ENCODE results near the gene TMC2.
A peak's percentile ranks its signal among the peaks of the same experiment; 100 is the strongest.
"Not testable (repeated sequence)": the region's sequence is repeated elsewhere in the genome, so short reads cannot be mapped to it uniquely, and the experiment has no call there.

Gene TMC2

DNA sequence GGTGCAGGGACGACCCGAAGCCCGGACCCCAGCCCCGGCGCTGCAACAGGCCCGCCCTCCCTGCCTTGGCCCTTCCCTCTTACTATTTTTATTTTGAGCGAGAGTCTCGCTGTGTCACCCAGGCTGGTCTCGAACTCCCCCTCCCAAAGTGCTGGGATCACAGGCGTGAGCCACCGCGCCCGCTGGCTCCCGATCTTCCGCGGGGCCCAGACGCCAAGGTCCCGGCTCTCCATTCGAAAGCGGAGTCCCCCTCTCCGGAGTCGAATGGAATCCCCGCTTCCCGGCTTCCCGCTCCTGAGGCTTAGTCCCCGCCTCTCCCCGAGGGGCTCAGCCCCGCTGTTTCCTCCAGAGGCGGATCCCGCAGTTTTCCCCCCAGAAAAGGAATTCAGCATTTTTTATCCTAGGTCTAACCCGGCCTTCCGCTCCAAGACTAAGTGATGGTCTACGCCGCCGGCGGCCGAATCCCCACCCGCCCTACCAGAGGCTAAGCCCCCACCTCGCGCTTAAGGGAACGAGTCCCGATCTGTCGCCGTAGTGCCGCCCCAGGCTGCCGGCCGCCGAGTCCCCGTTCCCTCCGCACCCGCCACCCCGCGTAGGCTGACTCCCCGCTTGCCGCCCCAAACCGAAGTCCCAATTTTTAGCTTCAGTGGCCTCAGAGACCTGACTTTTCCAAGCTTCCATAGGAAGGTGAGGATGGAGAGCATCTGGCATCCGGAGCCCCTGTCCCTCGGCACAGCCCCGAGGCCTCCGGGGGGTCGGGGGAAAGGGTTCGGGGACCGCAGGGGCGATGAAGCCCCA is 11.5 kb upstream of the TMC2 start:
- peak; percentile 61 for DNase-seq (ENCODE audit: low spot score)

DNA sequence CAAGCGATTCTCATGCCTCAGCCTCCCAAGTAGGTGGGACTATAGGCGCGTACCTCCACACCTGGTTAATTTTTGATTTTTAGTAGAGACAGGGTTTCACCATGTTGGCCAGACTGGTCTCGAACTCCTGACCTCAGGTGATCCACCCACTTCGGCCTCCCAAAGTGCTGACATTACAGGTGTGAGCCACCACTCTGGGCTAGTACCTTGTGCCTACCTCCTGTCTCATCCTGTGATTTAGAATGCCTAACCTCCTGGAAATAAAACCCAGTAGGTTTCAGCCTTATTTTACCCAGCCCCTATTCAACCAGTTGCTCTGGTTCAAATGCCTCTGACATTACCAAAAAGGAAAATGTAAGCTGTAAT is 10.2 kb upstream of the TMC2 start:
- DNase-seq (ENCODE audit: low spot score), result not testable (repeated sequence)

- no peak for DNase-seq (ENCODE audit: low spot score)
These were observed 8.6 kb upstream of the TMC2 start for GRCh38 chr20:2527762-2528161.

- DNase-seq (ENCODE audit: low spot score), result no peak
These were observed 7.6 kb upstream of the TMC2 start for GRCh38 chr20:2528671-2529271.

GRCh38 chr20:2533118-2533517 is 3.3 kb upstream of the TMC2 start:
- DNase-seq (ENCODE audit: low spot score), result no peak

- DNase-seq (ENCODE audit: low spot score), result peak; percentile 35
These were observed 438 bp upstream of the TMC2 start for GRCh38 chr20:2535711-2536559.

DNA sequence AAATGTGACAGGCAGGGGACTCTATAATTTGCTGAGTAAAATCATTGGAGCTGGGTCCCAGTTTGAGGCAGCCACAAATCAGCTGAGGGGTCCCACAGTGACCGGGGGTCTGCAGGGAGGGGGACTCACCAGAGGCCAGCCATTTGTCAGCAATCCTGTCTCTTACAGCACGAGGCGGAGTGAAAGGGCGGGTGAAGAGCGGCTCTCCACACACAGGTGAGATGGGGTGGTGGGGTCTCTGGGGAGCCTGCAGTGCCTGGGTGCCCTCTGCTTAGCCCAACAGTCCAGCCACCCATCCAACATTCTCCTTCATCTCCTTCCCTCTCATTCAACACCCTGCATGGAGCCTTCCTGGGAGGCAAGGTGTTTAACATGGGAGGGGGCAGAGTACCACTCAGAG is 728 bp downstream of the TMC2 start:
- DNase-seq (ENCODE audit: low spot score), result no peak

DNA sequence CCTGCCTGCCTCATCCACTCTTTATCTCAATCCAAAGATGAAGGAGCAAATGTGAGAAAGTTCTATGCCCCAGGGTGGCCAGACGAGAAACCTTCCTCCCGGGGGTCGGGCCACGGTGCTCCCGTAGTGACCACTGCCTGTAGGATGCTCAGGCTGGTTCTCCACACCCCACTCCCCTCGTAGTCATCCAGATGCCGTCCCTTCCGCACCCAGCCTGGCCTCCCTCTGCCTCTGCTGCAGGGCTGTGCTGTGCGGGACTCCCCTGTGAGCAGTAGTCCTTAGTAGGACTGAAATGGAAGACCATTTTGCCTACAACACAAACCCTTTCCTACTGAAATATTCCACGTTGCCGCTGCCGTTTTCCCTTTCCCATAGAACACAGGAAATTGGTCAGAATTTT is 2.0 kb downstream of the TMC2 start:
- no peak for DNase-seq (ENCODE audit: low spot score)

GRCh38 chr20:2538931-2539720 is 2.8 kb downstream of the TMC2 start:
- no peak for DNase-seq (ENCODE audit: low spot score)

DNA sequence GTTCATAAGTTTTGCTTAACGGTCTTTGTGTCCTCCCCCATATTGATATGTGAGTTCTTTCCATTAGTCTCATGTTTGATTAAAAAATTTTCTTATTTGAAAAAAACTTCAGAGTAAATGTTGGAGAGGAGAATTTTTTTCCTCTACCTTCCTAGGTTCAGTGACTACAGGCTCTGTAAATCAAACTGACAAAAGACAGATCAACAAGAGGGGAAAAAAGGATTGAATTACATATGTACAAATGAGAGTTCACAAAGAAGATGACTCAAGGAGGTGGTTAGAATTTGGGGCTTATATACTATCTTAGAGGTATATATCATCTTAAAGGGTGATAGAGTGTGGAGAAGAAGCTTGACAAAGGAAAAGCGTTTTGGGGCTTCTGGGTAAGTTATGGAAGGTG is 5.6 kb downstream of the TMC2 start:
- no peak for DNase-seq (ENCODE audit: low spot score)

- no peak for DNase-seq (ENCODE audit: low spot score)
These were observed 6.0 kb downstream of the TMC2 start for GRCh38 chr20:2542361-2542760.

DNA sequence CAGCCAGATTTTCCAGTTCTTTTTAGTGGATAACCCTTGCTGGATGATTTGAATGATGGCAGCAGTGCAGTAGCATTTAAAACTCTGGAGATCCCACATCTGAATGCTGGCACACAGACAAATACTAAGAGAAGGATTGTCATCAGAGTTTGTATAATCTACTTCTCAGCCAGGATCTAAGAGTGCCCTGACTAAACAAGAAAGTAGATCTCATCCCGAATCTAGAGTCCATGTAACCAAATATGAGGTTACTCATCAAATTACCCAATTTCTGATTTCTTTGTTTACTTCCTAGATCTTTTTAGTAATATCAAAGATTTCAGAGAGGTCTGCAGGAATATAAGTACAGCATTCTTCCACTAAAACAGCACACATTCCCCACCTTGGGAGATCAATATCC is 7.8 kb downstream of the TMC2 start:
- no peak for DNase-seq (ENCODE audit: low spot score)

GRCh38 chr20:2545594-2545993 is 9.2 kb downstream of the TMC2 start:
- no peak for DNase-seq (ENCODE audit: low spot score)

- DNase-seq (ENCODE audit: low spot score), result no peak
These were observed 21.7 kb downstream of the TMC2 start for GRCh38 chr20:2557873-2558580.

- peak; percentile 54 for DNase-seq (ENCODE audit: low spot score)
These were observed 22.4 kb downstream of the TMC2 start for GRCh38 chr20:2558581-2559278.

- DNase-seq (ENCODE audit: low spot score), result no peak
These were observed 22.9 kb downstream of the TMC2 start for GRCh38 chr20:2559279-2559626.

GRCh38 chr20:2559651-2560050 is 23.3 kb downstream of the TMC2 start:
- DNase-seq (ENCODE audit: low spot score), result no peak

DNA sequence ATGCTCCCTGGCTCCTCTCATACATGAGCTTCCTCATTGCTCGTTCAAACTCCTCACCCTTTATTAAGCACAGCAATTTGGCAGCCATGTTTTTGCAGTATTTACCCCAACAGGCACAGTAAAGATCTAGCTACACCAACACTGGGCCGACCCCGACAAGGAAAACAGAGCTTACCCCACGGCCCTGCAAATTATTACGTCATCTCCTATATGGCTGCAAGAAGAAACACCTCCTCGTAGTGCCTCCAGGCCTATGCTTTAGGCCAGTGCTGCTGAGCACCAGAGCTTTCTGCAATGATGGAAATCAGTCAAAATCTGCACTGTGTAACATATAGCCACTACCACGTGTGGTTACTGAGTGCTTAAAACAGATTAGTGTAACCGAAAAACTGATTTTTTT is 26.7 kb downstream of the TMC2 start:
- DNase-seq (ENCODE audit: low spot score), result no peak

- no peak for DNase-seq (ENCODE audit: low spot score)
These were observed 28.0 kb downstream of the TMC2 start for GRCh38 chr20:2564406-2564805.

DNA sequence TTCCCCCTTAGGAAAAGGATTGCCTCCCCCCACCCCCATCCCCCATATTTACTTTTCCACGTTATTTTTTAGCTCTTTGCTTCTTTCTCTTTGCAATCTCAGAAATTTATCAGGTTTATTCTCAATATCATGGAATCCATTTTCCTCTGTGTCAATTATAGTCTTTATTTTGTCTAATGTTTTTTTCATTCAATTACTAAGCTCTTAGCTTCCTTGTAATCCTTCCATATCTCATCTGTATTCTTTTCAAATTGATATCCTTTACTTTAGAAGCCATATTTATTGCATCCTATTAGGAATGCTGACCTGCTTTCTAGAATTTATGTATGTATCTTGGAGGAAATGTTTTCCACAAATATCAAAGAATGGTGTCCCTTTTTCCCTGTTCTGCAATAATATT is 39.3 kb downstream of the TMC2 start:
- no peak for DNase-seq (ENCODE audit: low spot score)

- DNase-seq (ENCODE audit: low spot score), result no peak
These were observed 39.9 kb downstream of the TMC2 start for GRCh38 chr20:2576317-2576727.

Measured in iPS-NIHi11 (cell line).